Epithelial cell of esophagus (primary cell): ENCODE measurements around the gene DNAH14.

Experiments
- DNase-seq: peaks from one replicate; pipeline ENCODE4 v3.0.0; 2010; ENCODE audit warnings: low read depth
- H3K4me3 ChIP-seq: 2 replicates; pipeline ENCODE4 v1.5.1; 2011; ENCODE audit warnings: mild to moderate bottlenecking, low read length, control low read depth
- CTCF ChIP-seq: IDR thresholded peaks from 2 replicates; pipeline ENCODE4 v1.5.1; 2011; ENCODE audit warnings: low read depth, mild to moderate bottlenecking, low read length, control low read depth, inconsistent platforms; ENCODE audit not compliant: insufficient read depth; ENCODE audit errors: missing control alignments

The DNAH14 gene

GRCh38 chr1:224903955-224904354 is 25.5 kb upstream of the DNAH14 start:
- no peak for TF ChIP-seq CTCF
- no peak for DNase-seq
- no peak overlapping the region for H3K4me3 ChIP-seq

- no peak for TF ChIP-seq CTCF
- H3K4me3 ChIP-seq = no peak overlapping the region
- no peak for DNase-seq
These were observed 23.1 kb upstream of the DNAH14 start for GRCh38 chr1:224906340-224906739.

- DNase-seq = no peak
- TF ChIP-seq CTCF = no peak
- no peak overlapping the region for H3K4me3 ChIP-seq
These were observed 18.3 kb upstream of the DNAH14 start for GRCh38 chr1:224911217-224911616.

GRCh38 chr1:224914292-224914900 is 15.1 kb upstream of the DNAH14 start:
- no peak overlapping the region for H3K4me3 ChIP-seq
- no peak for DNase-seq
- no peak for TF ChIP-seq CTCF

- DNase-seq = no peak
- TF ChIP-seq CTCF = no peak
- H3K4me3 ChIP-seq = no peak overlapping the region
These were observed 10.0 kb upstream of the DNAH14 start for GRCh38 chr1:224919508-224919907.

GRCh38 chr1:224920930-224921329 is 8.5 kb upstream of the DNAH14 start:
- no peak for DNase-seq
- no peak overlapping the region for H3K4me3 ChIP-seq
- no peak for TF ChIP-seq CTCF

- no peak for TF ChIP-seq CTCF
- no peak overlapping the region for H3K4me3 ChIP-seq
- no peak for DNase-seq
These were observed 8.1 kb upstream of the DNAH14 start for GRCh38 chr1:224921354-224921753.
